ENCODE measurements around the gene ARID4A. TPM values are rescaled to one million over a fixed set of nuclear protein-coding genes. Genes with fewer than 3 reads are reported as not detected.
"Not testable (repeated sequence)": the region's sequence is repeated elsewhere in the genome, so short reads cannot be mapped to it uniquely, and the experiment has no call there.

The ARID4A gene

GRCh38 chr14:58416934-58417333, 118.6 kb downstream of the ARID4A start:
- H2BK120ac ChIP-seq (ENCODE audit: low read depth, low read length); DNase-seq; H2BK5ac ChIP-seq (ENCODE audit: low read depth, low read length, poor library complexity, severe bottlenecking); H4K91ac ChIP-seq (ENCODE audit: low read length); H2BK15ac ChIP-seq (ENCODE audit: low read depth, poor library complexity, severe bottlenecking); H3K18ac ChIP-seq (ENCODE audit: low read depth in 1 of 2, low read length in 2 of 2); H3K4me3 ChIP-seq (ENCODE audit: insufficient read depth in 1 of 2, low read depth in 1 of 2, low read length in 2 of 2); H3K23ac ChIP-seq (ENCODE audit: low read length in 2 of 2); H2AFZ ChIP-seq (ENCODE audit: low read depth, low read length); H3K14ac ChIP-seq (ENCODE audit: low read length in 2 of 2); H3K27ac ChIP-seq (ENCODE audit: low read length, poor library complexity, severe bottlenecking); H4K8ac ChIP-seq (ENCODE audit: low read length); H3K27me3 ChIP-seq (ENCODE audit: control insufficient read depth in 1 of 2, insufficient read depth in 1 of 2, low read length in 2 of 2); H2AK5ac ChIP-seq (ENCODE audit: low read length, severe bottlenecking); H3K9ac ChIP-seq (ENCODE audit: low read length); H3K4ac ChIP-seq (ENCODE audit: low read depth in 1 of 2, low read length in 2 of 2); H3K4me2 ChIP-seq (ENCODE audit: low read length, poor library complexity, severe bottlenecking); H3K4me1 ChIP-seq (ENCODE audit: control insufficient read depth, insufficient read depth, low read depth, low read length); H2BK12ac ChIP-seq (ENCODE audit: low read length in 2 of 2): not testable (repeated sequence)
- 100% methylated on average over 1 of the region's 1 CpG for WGBS
- Histone ChIP-seq H3K9me3 (ENCODE audit: control insufficient read depth, low read length) (peaks cover 10% of the 10 kb centered on the region), H3K36me3 (ENCODE audit: control insufficient read depth in 1 of 2, insufficient read depth in 2 of 2, low read depth in 1 of 2, low read length in 2 of 2) (peaks cover 22 to 78% of the 10 kb centered on the region in 2 experiments), H3K79me1 (replicated peaks; ENCODE audit: low read length, poor library complexity, severe bottlenecking) (peaks cover 15% of the 10 kb centered on the region)

Small RNA genes within 50 kb of the gene (small RNA-seq; reads per million reads assigned to genes)
- gene RNU6-341P (ENCODE audit: low read depth) = not detected
